ENCODE measurements around the gene CORO1C. TPM values are rescaled to one million over a fixed set of nuclear protein-coding genes. Genes with fewer than 3 reads are reported as not detected.
"Not testable (repeated sequence)": the region's sequence is repeated elsewhere in the genome, so short reads cannot be mapped to it uniquely, and the experiment has no call there.

CORO1C gene
- total RNA-seq, 1 donor from 2014 or later, result 391 TPM

DNA sequence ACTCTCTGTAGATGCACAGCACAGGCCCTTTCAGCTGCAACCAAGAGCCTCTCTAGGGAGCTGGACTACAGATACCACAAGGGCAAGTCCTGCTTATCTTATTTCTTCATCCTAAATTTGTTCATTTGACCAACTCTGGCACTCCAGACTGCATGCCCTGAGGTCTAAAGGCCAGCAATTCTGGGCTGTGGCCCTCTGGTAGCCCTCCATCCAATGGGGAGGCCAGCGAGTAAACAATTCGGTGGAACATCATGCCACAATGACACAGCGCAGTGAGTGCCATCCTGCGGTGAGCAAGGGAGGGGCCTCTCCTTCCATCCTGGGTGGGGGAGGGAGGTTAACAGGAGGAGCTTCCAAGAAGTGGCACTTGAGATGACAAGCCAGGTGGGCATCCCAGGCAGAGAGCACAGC, 97.0 kb downstream of the CORO1C start:
- no peaks in the 10 kb centered on the region for H3K9me3 ChIP-seq (ENCODE audit: insufficient read depth, low read depth, low read length)
- no peaks in the 10 kb centered on the region for H3K36me3 Mint-ChIP-seq (ENCODE audit: low read depth, unreplicated experiment)
- FAIRE-seq, result no peak
- no peaks in the 10 kb centered on the region for H3K36me3 ChIP-seq (ENCODE audit: insufficient read depth, low read length)
- TF ChIP-seq CTCF (IDR thresholded peaks at IDR 0.05; ENCODE audit: insufficient read depth, low read depth, low read length), result no peak
- H3K4me3 ChIP-seq (ENCODE audit: insufficient read depth, low read depth, low read length), result no peak overlapping the region
- H3K27ac Mint-ChIP-seq (ENCODE audit: unreplicated experiment), result no peak overlapping the region
- H3K9me3 Mint-ChIP-seq (ENCODE audit: unreplicated experiment), result no peaks in the 10 kb centered on the region
- no peaks in the 10 kb centered on the region for H3K27me3 Mint-ChIP-seq (ENCODE audit: low read depth, unreplicated experiment)
- no peaks in the 10 kb centered on the region for H4K20me1 ChIP-seq (ENCODE audit: insufficient read depth, low read length)
- H3K4me3 Mint-ChIP-seq (ENCODE audit: unreplicated experiment), result no peak overlapping the region
- H3K4me1 ChIP-seq (ENCODE audit: insufficient read depth, low read length), result peaks cover 28% of the 10 kb centered on the region
- no peaks in the 10 kb centered on the region for H3K79me2 ChIP-seq (ENCODE audit: insufficient read depth, low read length)
- no peaks in the 10 kb centered on the region for H3K27me3 ChIP-seq (ENCODE audit: insufficient read depth, low read length)
- no peak overlapping the region for H3K27ac ChIP-seq (ENCODE audit: low read depth, low read length)
- no peak overlapping the region for H3K9ac ChIP-seq (ENCODE audit: low read length)
- no peak overlapping the region for H2AFZ ChIP-seq (ENCODE audit: low read depth, low read length)
- no peak for DNase-seq (ENCODE audit: low read depth)
- no peak overlapping the region for H3K4me2 ChIP-seq (ENCODE audit: low read length)
- peaks cover 53% of the 10 kb centered on the region for H3K4me1 Mint-ChIP-seq (ENCODE audit: low read depth, unreplicated experiment)

DNA sequence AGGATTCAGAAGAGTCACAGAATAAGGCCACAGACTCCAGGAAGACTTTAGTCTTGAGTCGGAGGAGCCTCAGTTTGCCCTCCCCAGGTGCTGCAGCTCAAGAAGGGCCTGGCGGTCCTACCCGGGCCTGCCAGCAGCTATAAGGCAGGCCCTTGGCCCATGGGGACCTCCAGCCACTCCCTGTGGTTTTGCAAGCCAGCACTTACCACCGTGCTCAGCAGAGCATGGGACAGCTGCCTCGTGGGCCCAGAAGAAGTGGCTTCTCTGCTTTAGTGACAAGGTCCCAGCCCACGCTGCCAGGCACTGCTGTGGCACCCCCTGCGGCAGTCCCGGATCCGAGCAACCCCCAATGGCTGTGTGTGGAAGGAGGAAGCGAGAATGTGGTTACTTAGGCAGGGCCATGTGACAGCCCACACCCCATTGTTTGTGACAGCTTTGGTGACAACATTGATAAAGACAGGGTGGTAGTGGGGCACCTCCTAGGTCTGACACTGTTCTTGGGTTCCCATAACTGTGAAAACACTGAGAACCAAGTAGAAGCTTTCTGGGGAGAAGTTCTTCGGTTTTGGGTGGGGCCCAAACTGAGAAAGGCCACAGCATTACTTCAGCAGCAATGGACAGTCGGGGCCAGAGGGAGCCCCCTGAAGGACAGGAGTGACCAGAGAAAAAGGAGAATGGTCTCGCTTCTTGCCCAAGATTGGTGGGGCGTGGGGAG, 97.6 kb downstream of the CORO1C start, which contains the start of gene SELPLG:
SELPLG (minus strand) TSS at position 361 of the 715 bp plus-strand sequence. CDS start 9,587 bp downstream, outside the sequence.
- DNase-seq (ENCODE audit: low read depth) (no peak), FAIRE-seq (no peak)
- no peak within 1 kb of the TSS for H3K9ac ChIP-seq (ENCODE audit: low read length)
- H3K36me3 ChIP-seq (ENCODE audit: insufficient read depth, low read length), result no peaks in the 10 kb centered on the region
- peaks cover 51% of the 10 kb centered on the region for H3K4me1 Mint-ChIP-seq (ENCODE audit: low read depth, unreplicated experiment)
- H3K9me3 ChIP-seq (ENCODE audit: insufficient read depth, low read depth, low read length), result no peaks in the 10 kb centered on the region
- no peaks in the 10 kb centered on the region for H3K36me3 Mint-ChIP-seq (ENCODE audit: low read depth, unreplicated experiment)
- no peak within 1 kb of the TSS for H3K4me3 ChIP-seq (ENCODE audit: insufficient read depth, low read depth, low read length)
- H3K9me3 Mint-ChIP-seq (ENCODE audit: unreplicated experiment), result no peaks in the 10 kb centered on the region
- TF ChIP-seq CTCF (IDR thresholded peaks at IDR 0.05; ENCODE audit: insufficient read depth, low read depth, low read length) (no peak), EZH2 (IDR thresholded peaks at IDR 0.05; ENCODE audit: insufficient read depth, low read length) (no peak)
- no peaks in the 10 kb centered on the region for H3K79me2 ChIP-seq (ENCODE audit: insufficient read depth, low read length)
- H3K4me3 Mint-ChIP-seq (ENCODE audit: unreplicated experiment), result no peak within 1 kb of the TSS
- peak within 1 kb of the TSS; percentile 75 for H3K27ac Mint-ChIP-seq (ENCODE audit: unreplicated experiment)
- H3K27me3 ChIP-seq (ENCODE audit: insufficient read depth, low read length), result no peaks in the 10 kb centered on the region
- no peak within 1 kb of the TSS for H3K27ac ChIP-seq (ENCODE audit: low read depth, low read length)
- H3K4me1 ChIP-seq (ENCODE audit: insufficient read depth, low read length), result peaks cover 33% of the 10 kb centered on the region
- H3K4me2 ChIP-seq (ENCODE audit: low read length), result no peak within 1 kb of the TSS
- H2AFZ ChIP-seq (ENCODE audit: low read depth, low read length), result no peak within 1 kb of the TSS
- no peaks in the 10 kb centered on the region for H4K20me1 ChIP-seq (ENCODE audit: insufficient read depth, low read length)
- H3K27me3 Mint-ChIP-seq (ENCODE audit: low read depth, unreplicated experiment), result no peaks in the 10 kb centered on the region

- H3K4me3 Mint-ChIP-seq (ENCODE audit: unreplicated experiment), result no peak overlapping the region
- no peaks in the 10 kb centered on the region for H3K36me3 Mint-ChIP-seq (ENCODE audit: low read depth, unreplicated experiment)
- H3K27ac Mint-ChIP-seq (ENCODE audit: unreplicated experiment), result peak overlapping the region; percentile 75
- H3K4me3 ChIP-seq (ENCODE audit: insufficient read depth, low read depth, low read length), result no peak overlapping the region
- H3K4me2 ChIP-seq (ENCODE audit: low read length), result no peak overlapping the region
- FAIRE-seq (no peak), DNase-seq (ENCODE audit: low read depth) (no peak)
- no peak for TF ChIP-seq EZH2 (IDR thresholded peaks at IDR 0.05; ENCODE audit: insufficient read depth, low read length)
- no peak for TF ChIP-seq CTCF (IDR thresholded peaks at IDR 0.05; ENCODE audit: insufficient read depth, low read depth, low read length)
- no peak overlapping the region for H3K9ac ChIP-seq (ENCODE audit: low read length)
- no peaks in the 10 kb centered on the region for H3K79me2 ChIP-seq (ENCODE audit: insufficient read depth, low read length)
- H3K4me1 ChIP-seq (ENCODE audit: insufficient read depth, low read length), result peaks cover 34% of the 10 kb centered on the region
- H3K36me3 ChIP-seq (ENCODE audit: insufficient read depth, low read length), result no peaks in the 10 kb centered on the region
- no peaks in the 10 kb centered on the region for H3K27me3 Mint-ChIP-seq (ENCODE audit: low read depth, unreplicated experiment)
- no peaks in the 10 kb centered on the region for H3K27me3 ChIP-seq (ENCODE audit: insufficient read depth, low read length)
- H3K4me1 Mint-ChIP-seq (ENCODE audit: low read depth, unreplicated experiment), result peaks cover 55% of the 10 kb centered on the region
- H3K9me3 ChIP-seq (ENCODE audit: insufficient read depth, low read depth, low read length), result no peaks in the 10 kb centered on the region
- H3K27ac ChIP-seq (ENCODE audit: low read depth, low read length), result no peak overlapping the region
- H3K9me3 Mint-ChIP-seq (ENCODE audit: unreplicated experiment), result no peaks in the 10 kb centered on the region
- H4K20me1 ChIP-seq (ENCODE audit: insufficient read depth, low read length), result no peaks in the 10 kb centered on the region
- H2AFZ ChIP-seq (ENCODE audit: low read depth, low read length), result no peak overlapping the region
These were observed 98.2 kb downstream of the CORO1C start for GRCh38 chr12:108633081-108633533.

DNA sequence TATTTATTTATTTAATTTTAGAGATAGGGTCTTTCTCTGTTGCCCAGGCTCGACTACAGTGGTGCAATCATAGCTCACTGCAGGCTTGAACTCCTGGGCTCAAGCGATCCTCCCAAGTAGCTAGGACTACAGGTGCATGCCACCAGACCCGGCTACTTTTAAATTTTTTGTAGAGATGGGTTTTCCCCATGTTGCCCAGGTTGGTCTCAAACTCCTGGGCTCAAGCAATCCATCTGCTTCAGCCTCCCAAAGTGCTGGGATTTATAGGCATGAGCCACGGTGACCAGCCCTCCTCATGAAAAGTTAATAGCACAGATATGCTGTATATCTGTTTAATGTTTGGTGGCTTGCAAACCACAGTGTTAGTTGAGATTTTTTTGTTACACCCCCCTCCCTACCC, 100.1 kb downstream of the CORO1C start:
- H3K9me3 ChIP-seq (ENCODE audit: insufficient read depth, low read depth, low read length); H3K36me3 ChIP-seq (ENCODE audit: insufficient read depth, low read length); H3K36me3 Mint-ChIP-seq (ENCODE audit: low read depth, unreplicated experiment); H3K27me3 ChIP-seq (ENCODE audit: insufficient read depth, low read length); H3K27ac ChIP-seq (ENCODE audit: low read depth, low read length); FAIRE-seq; H3K4me3 Mint-ChIP-seq (ENCODE audit: unreplicated experiment); H4K20me1 ChIP-seq (ENCODE audit: insufficient read depth, low read length); H2AFZ ChIP-seq (ENCODE audit: low read depth, low read length); H3K9me3 Mint-ChIP-seq (ENCODE audit: unreplicated experiment); DNase-seq (ENCODE audit: low read depth); H3K4me2 ChIP-seq (ENCODE audit: low read length); H3K4me3 ChIP-seq (ENCODE audit: insufficient read depth, low read depth, low read length); H3K27me3 Mint-ChIP-seq (ENCODE audit: low read depth, unreplicated experiment); H3K27ac Mint-ChIP-seq (ENCODE audit: unreplicated experiment); H3K79me2 ChIP-seq (ENCODE audit: insufficient read depth, low read length); H3K9ac ChIP-seq (ENCODE audit: low read length): not testable (repeated sequence)
- peaks cover 36% of the 10 kb centered on the region for H3K4me1 ChIP-seq (ENCODE audit: insufficient read depth, low read length)
- H3K4me1 Mint-ChIP-seq (ENCODE audit: low read depth, unreplicated experiment), result peaks cover 43% of the 10 kb centered on the region

Data from astrocyte (in vitro differentiated cells and primary cell).